A673 (cell line): ENCODE data around the gene AVPR2. TPM values are rescaled to one million over a fixed set of nuclear protein-coding genes. Genes with fewer than 3 reads are reported as not detected.

Experiments
- BruUV-seq: library from RNA; stranded (reverse); fragments of 400-500 nt; replicated peaks from 2 replicates; lab custom pipeline; 2021; lab: Mats Ljungman, UMichigan
- CTCF ChIA-PET: fragments of 300-600 bp; sonication (Branson Sonifier 250); formaldehyde crosslinking; loops from one replicate; lab custom pipeline; 2022; ENCODE audit warnings: antibody characterized with exemption; lab: Charles Lee
- POLR2A ChIA-PET: fragments of 300-600 bp; sonication (Branson Sonifier 250); formaldehyde crosslinking; loops from one replicate; lab custom pipeline; 2022; ENCODE audit warnings: antibody characterized with exemption; ENCODE audit not compliant: low non-redundant PET; lab: Charles Lee
- DNase-seq: peaks from one replicate; pipeline ENCODE4 v3.0.0-alpha.2; 2015; ENCODE audit warnings: low spot score
- H3K27ac ChIP-seq: fragments of 200-600 bp; sonication (generic); 2 replicates; pipeline ENCODE4 v1.5.1; 2016; ENCODE audit warnings: mixed run types, low read depth, mild to moderate bottlenecking, mixed read lengths, antibody characterized with exemption, low read length; ENCODE audit not compliant: poor library complexity, severe bottlenecking
- H3K27me3 ChIP-seq: fragments of 200-600 bp; sonication (generic); replicated peaks from 2 replicates; pipeline ENCODE4 v1.6.1; 2017; ENCODE audit warnings: mixed run types, low read depth, mild to moderate bottlenecking, mixed read lengths, antibody characterized with exemption, low read length; ENCODE audit not compliant: insufficient read depth, poor library complexity
- H3K36me3 ChIP-seq: fragments of 200-600 bp; sonication (generic); 2 replicates; pipeline ENCODE4 v1.6.1; 2016; ENCODE audit warnings: mixed run types, mild to moderate bottlenecking, mixed read lengths, antibody characterized with exemption, low read length; ENCODE audit not compliant: insufficient read depth, poor library complexity, severe bottlenecking
- H3K4me1 ChIP-seq: fragments of 200-600 bp; sonication (generic); 2 replicates; pipeline ENCODE4 v1.6.1; 2017; ENCODE audit warnings: mixed run types, mild to moderate bottlenecking, mixed read lengths, antibody characterized with exemption, low read length; ENCODE audit not compliant: insufficient read depth, poor library complexity, severe bottlenecking
- H3K4me3 ChIP-seq: fragments of 200-600 bp; sonication (generic); 2 replicates; pipeline ENCODE4 v1.5.1; 2016; ENCODE audit warnings: low read depth, mixed run types, mild to moderate bottlenecking, mixed read lengths, low read length; ENCODE audit not compliant: poor library complexity, severe bottlenecking
- H3K9me3 ChIP-seq: fragments of 200-600 bp; sonication (generic); 2 replicates; pipeline ENCODE4 v1.6.1; 2016; ENCODE audit warnings: mixed run types, low read depth, mild to moderate bottlenecking, mixed read lengths, antibody characterized with exemption, low read length; ENCODE audit not compliant: poor library complexity, severe bottlenecking
- CTCF ChIP-seq: fragments of 300-800, 200-600 bp; sonication (generic); conservative IDR thresholded peaks from 2 replicates; pipeline ENCODE4 v1.5.1; 2017; ENCODE audit warnings: low read depth, mild to moderate bottlenecking, antibody characterized with exemption, low read length, moderate library complexity, mixed read lengths
- EZH2 ChIP-seq: fragments of 200-600 bp; sonication (generic); IDR thresholded peaks from 2 replicates; pipeline ENCODE4 v1.6.1; 2017; ENCODE audit warnings: borderline replicate concordance, low read depth, mild to moderate bottlenecking, mixed read lengths, antibody characterized with exemption, low read length; ENCODE audit not compliant: poor library complexity, severe bottlenecking
- intact Hi-C: fragments of 100-400 bp; cut with micrococcal nuclease; formaldehyde crosslinking; loops from one replicate; pipeline ENCODE4 v1.10.0; 2022; ENCODE audit not compliant: unreplicated experiment
- total RNA-seq: library from RNA; stranded (reverse); gene quantifications from 2 replicates; pipeline ENCODE4 v1.2.3, GENCODE V29; 2021

The AVPR2 gene
- total RNA-seq, 1 experiment from 2014 or later = not detected

GRCh38 chrX:153938226-153938786, 33.8 kb downstream of the AVPR2 start:
- intact Hi-C loops = no loop called here
- no peak overlapping the region for H3K4me3 ChIP-seq
- H3K27me3 ChIP-seq = no peaks in the 10 kb centered on the region
- CTCF ChIA-PET = no interaction called here
- BruUV-seq = no TSS peak
- DNase-seq = no peak
- no peaks in the 10 kb centered on the region for H3K4me1 ChIP-seq
- no peak for TF ChIP-seq EZH2
- no peak for TF ChIP-seq CTCF
- H3K27ac ChIP-seq = no peak overlapping the region
- no peaks in the 10 kb centered on the region for H3K9me3 ChIP-seq
- H3K36me3 ChIP-seq = no peaks in the 10 kb centered on the region
- POLR2A ChIA-PET = no interaction called here

GRCh38 chrX:153939573-153939972, 35.1 kb downstream of the AVPR2 start:
- intact Hi-C loops = no loop called here
- no peaks in the 10 kb centered on the region for H3K4me1 ChIP-seq
- TF ChIP-seq CTCF (no peak), EZH2 (no peak)
- no TSS peak for BruUV-seq
- H3K36me3 ChIP-seq = no peaks in the 10 kb centered on the region
- no peaks in the 10 kb centered on the region for H3K9me3 ChIP-seq
- no peak overlapping the region for H3K27ac ChIP-seq
- no peak for DNase-seq
- CTCF ChIA-PET = no interaction called here
- H3K4me3 ChIP-seq = no peak overlapping the region
- POLR2A ChIA-PET = no interaction called here
- H3K27me3 ChIP-seq = no peaks in the 10 kb centered on the region

- no peak for DNase-seq
- ChIA-PET POLR2A (no interaction called here), CTCF (no interaction called here)
- no peak for TF ChIP-seq CTCF
- TF ChIP-seq EZH2 = no peak
- Histone ChIP-seq H3K4me3 (no peak overlapping the region), H3K27ac (no peak overlapping the region), H3K4me1 (no peaks in the 10 kb centered on the region), H3K9me3 (no peaks in the 10 kb centered on the region), H3K36me3 (no peaks in the 10 kb centered on the region), H3K27me3 (no peaks in the 10 kb centered on the region)
- intact Hi-C loops = loop anchor here (10.0 kb wide), 1 partner anchor 593 kb away; no protein-coding TSS in a partner anchor
- BruUV-seq = no TSS peak
These were observed 37.1 kb downstream of the AVPR2 start for GRCh38 chrX:153941336-153942252.
